HPDE6-E6E7 (cell line): ENCODE data around the gene SNX27.
A peak's percentile ranks its signal among the peaks of the same experiment; 100 is the strongest.

Experiments used
- DNase-seq: peaks from one replicate; pipeline ENCODE4 v3.0.0; 2011; ENCODE audit warnings: missing footprints; ENCODE audit errors: extremely low spot score

The SNX27 gene

GRCh38 chr1:151705753-151706463 lies 94.1 kb downstream of the SNX27 start:
- no peak for DNase-seq

GRCh38 chr1:151706464-151707415 lies 94.9 kb downstream of the SNX27 start:
- no peak for DNase-seq

GRCh38 chr1:151707541-151708065 lies 95.8 kb downstream of the SNX27 start:
- DNase-seq = no peak

- DNase-seq = no peak
These were observed 97.0 kb downstream of the SNX27 start for GRCh38 chr1:151708891-151709290.

- DNase-seq = no peak
These were observed 98.5 kb downstream of the SNX27 start for GRCh38 chr1:151710187-151710840.

- no peak for DNase-seq
These were observed 99.4 kb downstream of the SNX27 start for GRCh38 chr1:151711044-151711800.

- no peak for DNase-seq
These were observed 100.1 kb downstream of the SNX27 start for GRCh38 chr1:151711951-151712350.

GRCh38 chr1:151713044-151713443 lies 101.2 kb downstream of the SNX27 start:
- no peak for DNase-seq

- DNase-seq = peak; percentile 49
These were observed 102.0 kb downstream of the SNX27 start for GRCh38 chr1:151713874-151714273.

GRCh38 chr1:151714820-151715725 lies 103.2 kb downstream of the SNX27 start:
- no peak for DNase-seq

GRCh38 chr1:151715726-151716404 lies 104.0 kb downstream of the SNX27 start:
- DNase-seq = no peak

GRCh38 chr1:151716405-151716762 lies 104.5 kb downstream of the SNX27 start:
- no peak for DNase-seq

- DNase-seq = no peak
These were observed 105.2 kb downstream of the SNX27 start, which contains the start of gene CELF3 for GRCh38 chr1:151716771-151717631. Gene CELF3, minus strand, starts transcription at chr1:151716803. Its CDS starts 783 bp downstream, at chr1:151716020.

GRCh38 chr1:151718011-151718431 lies 106.2 kb downstream of the SNX27 start:
- DNase-seq = no peak

GRCh38 chr1:151718666-151719065 lies 106.8 kb downstream of the SNX27 start:
- no peak for DNase-seq

- no peak for DNase-seq
These were observed 108.3 kb downstream of the SNX27 start for GRCh38 chr1:151720125-151720524.

GRCh38 chr1:151720554-151720953 lies 108.7 kb downstream of the SNX27 start:
- no peak for DNase-seq

GRCh38 chr1:151720974-151721787 lies 109.3 kb downstream of the SNX27 start, which contains the start of gene RIIAD1:
Gene RIIAD1, plus strand, starts transcription at chr1:151721522. Its CDS starts 15 bp downstream, at chr1:151721537.
- DNase-seq = peak; percentile 37
